HG02588 (cell line): ENCODE results near the gene BRD9.

Source experiments
- ATAC-seq: cut with Tn5 transposase; IDR thresholded peaks from one replicate; pipeline ENCODE4 v1.9.1; 2021; ENCODE audit warnings: mild to moderate bottlenecking, moderate library complexity; ENCODE audit not compliant: unreplicated experiment

BRD9 gene

DNA sequence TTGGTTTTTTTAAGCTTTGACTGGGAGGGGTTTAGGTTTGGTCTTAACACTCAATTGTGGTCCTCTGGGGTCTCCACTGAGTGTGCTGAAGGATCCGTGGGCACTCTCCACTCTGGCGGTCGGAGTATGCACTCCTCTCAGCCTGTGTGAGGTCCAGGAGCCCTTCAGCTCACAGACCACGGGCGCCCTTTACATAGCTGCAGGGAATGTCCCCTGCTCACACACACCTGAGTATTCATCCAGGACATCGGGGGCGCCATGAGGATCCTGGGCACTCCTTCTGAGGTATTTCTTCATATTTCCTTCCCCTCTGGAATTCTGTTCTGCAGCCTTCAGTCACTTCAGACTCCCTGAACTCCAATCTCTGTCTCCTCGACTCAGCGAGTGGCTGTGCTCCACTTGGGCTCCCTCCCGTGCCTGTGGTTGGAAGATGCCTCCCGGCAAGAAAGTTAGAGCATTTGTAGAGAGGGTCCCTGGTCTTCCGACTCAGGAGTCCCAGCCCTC lies 12.6 kb upstream of the BRD9 start:
- ATAC-seq = no peak

DNA sequence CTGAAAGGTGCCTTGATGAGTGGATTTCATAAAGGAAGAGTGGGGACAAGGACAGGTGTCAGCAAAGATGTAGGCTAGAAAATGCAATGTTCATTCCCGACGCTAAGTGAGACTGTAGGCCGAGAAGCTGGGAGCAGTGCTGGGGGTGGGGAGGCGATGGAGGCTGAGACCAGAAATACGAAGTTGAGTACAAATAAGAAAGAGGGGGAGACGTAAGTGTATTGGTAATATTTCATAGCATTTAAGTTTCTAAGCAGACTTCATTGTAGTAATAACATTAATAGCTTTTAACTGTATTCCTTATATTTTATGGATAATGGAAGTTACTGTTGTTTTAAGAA lies 11.1 kb upstream of the BRD9 start:
- no peak for ATAC-seq

DNA sequence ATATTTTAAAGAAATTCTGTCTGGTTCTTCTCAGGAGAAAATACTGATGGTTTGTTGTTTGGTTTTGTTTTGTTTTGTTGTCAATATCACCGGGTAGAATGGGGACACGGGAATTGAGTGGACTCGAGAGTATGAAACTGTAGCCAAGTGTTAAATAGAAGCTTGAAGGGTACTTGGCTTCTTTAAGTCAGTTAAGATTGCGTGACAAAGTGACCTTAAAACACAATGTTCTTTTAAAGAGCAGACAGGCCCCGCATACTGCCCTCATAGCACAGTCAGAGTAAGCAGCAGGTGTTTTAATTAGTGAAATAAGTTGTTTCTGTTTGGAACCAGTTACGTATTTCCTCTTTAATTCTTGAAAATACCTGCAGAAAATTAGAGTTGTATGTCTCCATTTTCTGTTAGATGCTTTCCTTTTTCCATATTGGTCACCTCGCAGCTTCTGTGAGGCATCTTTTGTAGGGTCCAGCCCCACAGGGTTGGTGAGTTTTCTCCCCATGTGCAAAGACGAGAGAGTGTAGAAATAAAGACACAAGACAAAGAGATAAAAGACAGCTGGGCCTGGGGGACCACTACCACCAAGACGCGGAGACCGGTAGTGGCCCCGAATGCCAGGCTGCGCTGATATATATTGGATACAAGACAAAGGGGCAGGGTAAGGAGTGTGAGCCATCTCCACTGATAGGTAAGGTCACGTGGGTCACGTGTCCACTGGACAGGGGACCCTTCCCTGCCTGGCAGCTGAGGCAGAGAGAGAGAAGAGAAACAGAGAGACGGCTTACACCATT lies 9.7 kb upstream of the BRD9 start:
- ATAC-seq = no peak

DNA sequence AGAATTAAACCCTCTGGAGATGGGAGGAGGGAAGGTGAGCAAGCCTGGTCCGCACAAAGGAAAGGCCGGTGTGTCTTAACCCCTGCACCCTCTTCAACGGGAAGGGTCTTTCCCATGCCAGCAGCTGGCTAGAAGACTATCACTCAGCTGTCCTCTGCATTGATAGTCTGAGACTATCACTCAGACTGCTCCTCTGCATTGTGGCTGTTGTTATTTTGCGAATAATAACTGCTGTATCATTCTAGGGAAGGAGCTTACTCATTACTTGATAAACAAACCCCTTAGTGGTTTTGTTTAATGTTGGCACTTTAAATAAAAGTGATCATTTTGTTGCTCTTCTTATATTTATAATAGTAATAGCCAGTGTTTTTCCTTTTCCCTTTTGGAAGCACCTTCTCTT lies 8.2 kb upstream of the BRD9 start:
- no peak for ATAC-seq

DNA sequence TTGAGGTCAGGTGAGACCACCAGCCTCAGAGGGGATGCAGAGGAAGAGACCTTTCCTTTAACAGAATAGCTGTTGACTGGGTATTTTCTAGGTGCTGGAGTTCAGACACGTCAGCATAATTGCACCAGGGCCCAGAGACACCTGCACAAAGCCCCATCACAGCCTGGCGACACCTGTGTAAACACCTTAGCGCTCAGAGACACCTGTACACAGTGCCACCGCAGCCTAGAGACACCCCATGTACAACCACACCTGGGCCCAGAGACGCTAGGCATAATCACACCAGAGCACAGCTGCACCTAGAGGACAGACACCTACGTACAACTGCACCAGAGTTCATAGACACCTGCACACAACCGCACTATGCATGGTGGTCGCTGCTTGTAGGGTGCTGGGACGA lies 1.1 kb upstream of the BRD9 start:
- no peak for ATAC-seq

DNA sequence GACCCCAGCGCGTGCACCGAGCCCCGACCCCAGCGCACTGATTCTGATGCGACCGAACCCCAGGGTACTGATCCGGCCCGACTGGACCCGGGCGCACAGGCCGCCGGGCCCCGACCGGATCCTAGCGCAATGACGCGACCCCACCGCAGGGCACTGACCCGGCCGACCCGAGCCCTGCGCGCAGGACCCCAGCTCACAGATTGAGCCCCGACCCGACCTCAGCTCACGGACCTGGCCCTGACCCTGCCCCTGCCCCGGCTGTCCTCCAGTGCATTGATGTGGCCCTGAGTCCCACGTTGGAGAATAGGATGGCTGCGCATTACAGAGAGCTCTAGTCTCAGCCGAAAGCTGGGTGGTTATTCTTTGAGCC lies 521 bp upstream of the BRD9 start:
- ATAC-seq = no peak

DNA sequence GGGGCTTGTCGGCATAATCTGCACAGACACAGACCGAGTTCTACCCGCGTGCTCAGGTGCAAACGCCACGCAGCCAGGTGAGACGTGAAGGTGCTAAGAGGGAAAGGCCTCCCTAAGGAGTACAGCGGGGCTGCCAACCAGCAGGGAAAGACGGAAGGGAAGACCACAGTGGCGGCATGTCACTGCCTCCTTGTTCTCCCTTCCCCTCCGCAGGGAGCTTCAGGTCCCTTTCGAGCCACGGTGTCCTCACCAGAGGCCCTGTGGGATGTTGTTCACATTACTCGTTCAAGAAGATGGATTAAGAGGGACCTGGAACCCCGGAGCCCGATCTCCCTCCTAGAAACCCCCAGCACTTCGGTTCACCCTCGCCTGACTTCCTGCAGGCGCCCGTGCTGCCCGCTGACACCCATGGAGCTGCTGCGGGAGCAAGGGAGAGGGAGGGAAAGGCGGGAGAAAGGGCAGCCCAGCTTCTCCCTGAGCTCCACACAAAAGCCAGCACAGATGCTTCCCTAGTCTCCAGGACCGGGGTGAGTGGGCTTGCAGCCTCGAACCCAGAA lies 686 bp downstream of the BRD9 start:
- ATAC-seq = peak; percentile 3

DNA sequence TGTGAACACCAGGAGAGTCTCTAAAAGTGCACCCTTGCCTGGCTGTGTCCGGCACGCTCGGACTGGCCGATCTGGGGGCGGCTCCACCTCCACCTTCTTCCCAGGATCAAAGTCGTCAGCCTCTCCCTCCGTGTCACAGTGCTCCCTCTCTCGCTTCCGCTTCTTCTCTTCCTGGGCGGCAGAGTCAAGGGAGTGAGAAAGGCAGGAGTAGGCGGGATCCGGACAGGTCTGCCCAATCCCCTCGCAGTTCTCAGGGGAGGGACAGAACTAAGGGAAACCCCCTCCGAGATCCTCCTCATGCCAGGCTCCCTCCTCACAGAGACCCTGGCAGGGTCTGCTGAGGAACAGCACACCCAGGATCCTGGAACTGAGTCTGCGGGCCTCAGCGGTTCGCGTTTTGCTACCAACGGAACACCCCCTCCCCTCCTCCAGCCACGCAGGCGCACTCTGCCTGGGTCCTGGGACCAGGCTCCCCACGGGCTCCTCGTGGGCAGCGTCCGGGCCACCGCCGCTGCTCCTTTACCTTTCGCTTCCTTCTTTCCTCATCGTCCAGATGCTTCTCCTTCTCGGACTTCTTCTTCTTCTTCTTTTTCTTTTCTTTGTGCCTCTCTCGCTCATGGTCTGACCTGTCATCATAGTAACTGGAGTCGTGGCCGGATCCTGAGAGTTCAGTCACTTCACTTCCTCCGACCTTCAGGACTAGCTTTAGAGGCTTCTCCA lies 1.3 kb downstream of the BRD9 start:
- no peak for ATAC-seq

DNA sequence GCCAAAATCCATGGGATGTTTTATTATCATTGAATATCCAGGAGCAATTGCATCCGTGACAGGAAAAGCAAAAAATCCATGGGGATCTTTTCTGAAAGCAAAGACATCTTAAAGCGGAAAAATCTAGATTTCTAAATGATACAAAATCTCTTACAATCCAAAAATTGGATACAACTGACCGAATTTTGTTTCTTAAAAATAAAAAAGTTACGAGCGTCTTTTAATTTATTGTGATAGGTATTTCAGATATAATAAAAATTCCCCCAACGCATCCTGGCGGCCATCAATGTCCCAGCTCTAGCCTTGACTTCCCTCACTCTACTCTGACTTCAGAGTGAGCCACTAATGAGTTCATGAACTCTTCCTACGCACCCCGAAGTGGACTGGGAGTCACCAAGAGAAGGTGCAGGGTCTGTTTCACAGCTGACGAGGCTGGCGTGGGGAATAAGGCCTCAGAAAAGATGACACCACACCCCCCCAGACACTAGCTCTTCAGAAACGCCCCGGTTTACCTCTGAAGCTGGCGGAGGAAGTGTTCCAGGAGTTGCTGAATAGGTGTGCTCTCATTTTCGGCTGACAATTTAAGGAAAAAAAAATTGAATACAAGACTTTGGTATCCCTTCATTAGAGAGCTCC lies 3.4 kb downstream of the BRD9 start:
- ATAC-seq = no peak

DNA sequence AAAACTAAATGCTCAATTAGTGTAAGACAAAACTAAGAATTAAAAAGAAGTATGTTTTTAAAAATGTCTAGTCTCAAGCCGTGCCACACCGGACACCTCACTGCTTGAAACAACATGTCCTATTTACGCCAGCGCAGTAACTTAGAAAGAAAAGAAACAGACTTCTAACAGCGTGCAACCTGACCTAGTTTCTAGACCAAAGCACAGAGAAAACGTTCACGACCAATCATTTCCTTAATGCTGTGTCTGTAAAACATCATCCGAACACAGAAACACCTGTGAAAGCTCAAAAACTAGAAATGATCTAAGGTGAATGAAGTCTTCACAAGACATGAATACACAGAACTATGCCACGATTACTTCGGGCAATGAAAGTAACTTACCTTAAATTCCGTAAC lies 4.0 kb downstream of the BRD9 start:
- no peak for ATAC-seq

DNA sequence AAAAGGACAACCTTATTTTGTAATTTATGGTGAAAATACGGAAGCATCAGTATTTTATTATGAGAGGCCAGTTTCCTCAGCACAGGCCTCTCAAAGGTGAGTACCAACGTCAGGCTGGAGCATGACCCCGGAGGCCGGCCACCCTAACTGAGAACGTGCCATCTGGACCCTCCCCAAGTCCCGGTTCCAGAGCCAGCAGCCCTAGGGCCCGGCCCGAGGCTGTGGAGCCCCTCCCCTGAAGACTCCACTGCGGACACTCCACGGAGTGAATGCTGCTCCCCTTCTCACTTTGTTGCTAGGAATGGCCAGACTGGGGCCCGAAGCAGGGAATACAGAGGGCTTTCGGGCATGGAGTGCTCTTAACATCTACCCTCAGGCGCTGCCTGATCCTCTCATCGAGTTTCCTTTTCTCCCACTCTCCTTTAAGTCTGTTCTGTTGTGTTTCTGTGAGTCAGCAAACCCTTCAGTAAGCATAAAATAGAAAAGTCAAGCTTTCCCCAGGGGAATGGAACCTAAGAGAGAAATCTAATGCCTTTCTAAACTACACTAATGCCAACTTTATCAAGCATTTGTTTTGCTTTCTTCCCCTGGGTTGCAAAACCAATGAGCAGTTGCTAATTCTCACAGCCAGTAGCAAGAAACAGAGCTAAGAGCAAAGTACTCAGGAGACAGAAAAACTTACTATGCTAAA lies 4.5 kb downstream of the BRD9 start:
- no peak for ATAC-seq

DNA sequence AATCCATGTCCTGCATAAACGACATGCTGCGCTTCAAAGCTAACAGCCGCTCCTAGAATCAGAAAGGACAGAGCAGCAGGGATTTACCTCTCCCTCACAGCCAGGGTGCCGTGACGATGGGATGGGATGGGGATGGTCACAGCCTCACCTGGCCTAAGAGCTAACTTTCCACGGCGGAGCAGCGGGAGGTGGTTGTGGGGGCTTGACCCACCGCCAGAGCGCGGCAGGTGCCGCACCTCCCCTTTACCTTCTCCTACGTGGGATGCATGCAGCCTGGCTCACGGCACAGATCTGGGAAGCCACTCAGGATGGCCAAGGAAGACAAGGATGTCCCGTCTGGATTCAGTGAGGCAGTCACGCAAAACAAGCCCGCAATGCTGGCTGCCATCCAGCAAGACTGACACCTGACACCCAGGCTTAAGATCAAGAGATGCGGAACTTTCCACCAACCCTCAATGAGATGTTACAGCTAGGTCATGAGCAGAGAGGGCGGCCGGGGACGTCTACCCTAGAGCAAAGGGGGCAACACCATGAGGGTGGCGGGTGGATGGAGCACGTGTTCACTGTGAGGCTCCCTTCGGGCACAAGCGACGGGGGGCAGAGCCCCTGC lies 5.8 kb downstream of the BRD9 start:
- ATAC-seq = no peak

DNA sequence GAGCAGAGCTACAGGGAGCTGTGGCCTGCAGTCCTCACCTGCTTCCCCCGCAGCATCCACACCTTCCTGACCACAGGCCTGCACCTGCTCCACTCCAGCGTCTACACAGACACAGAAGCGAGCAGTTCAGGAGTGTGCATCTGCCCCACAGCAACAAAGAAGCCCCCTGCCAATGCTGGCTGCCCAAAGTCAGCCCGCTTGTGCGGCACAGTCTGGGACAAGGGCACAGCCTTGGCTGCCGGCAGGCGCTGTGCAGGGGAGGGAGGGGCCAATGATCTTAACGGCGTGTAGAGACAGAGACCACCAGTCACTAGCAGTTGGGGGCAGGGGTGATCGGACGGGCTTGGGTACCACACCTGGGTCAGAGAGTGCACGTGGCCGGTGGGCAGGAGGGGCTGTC lies 6.6 kb downstream of the BRD9 start:
- no peak for ATAC-seq

DNA sequence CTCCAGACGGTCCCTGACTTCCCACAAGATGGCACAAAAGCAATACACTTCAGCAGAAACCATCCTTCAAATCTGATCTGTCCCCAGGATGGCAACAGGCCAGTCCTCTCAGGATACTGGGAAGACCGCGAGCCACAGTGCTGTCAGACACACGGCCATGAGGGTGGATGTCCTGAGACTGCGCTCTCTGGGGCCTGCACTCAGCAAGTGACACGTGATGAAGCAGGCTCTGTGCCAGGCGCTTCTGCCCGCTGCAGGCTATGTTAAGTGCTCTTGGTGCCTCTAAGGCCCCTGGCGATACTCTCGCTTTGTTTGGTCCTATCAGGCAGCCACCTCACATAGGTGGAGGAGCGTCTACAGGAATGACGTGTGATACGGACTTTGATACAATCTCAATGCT lies 7.1 kb downstream of the BRD9 start:
- no peak for ATAC-seq

DNA sequence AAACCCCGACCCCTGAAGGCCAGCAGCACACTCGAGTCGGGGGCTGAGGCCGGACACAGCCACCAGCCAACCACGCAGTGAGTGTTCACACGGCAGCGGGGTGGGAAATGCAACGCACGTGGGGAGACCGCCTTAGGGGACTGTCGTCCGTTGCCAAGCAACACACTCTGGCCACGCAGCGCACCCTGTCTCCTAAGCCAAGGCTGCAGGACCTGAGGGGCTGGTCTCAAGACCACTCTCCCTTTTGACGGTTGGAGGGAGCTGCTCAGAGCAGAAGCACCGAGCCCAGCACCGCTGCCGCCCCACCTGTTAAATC lies 7.5 kb downstream of the BRD9 start:
- ATAC-seq = no peak

DNA sequence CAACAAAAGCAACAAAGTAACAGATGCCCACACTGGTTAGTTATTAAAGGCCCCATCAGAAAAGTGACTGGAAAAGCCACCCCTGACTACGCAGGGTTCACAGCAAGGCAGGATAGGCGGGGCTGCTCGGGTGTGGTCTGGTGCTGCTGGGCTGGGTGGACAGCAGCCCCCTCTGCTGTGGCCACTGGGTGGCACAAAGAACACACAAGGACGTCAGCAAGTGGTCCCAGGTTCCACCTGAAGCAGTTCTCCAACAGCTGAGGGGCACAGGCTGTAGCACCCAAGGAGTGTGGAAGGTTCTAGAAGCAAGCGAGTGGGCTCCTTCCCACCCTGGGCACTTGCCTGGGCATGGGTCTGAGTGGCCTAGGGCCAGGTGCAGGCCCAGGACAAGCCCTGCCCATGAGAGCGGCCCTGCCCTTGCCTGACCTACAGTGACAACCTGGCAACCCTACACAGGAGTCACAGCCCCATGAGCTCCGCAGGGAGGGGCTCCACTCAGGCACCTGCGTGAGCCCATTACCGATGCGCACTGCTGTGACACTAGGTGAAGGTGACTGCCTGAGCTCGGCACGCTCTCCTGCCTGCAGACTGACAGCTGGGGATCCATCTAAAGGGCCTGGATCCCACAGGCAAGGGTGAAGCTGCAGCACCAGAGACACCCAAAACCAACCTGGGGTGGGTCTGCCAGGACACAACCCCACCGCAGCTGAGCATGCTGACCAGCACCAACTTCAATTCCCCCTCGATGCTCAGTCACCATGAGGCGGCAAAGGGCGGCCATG lies 8.1 kb downstream of the BRD9 start:
- no peak for ATAC-seq

DNA sequence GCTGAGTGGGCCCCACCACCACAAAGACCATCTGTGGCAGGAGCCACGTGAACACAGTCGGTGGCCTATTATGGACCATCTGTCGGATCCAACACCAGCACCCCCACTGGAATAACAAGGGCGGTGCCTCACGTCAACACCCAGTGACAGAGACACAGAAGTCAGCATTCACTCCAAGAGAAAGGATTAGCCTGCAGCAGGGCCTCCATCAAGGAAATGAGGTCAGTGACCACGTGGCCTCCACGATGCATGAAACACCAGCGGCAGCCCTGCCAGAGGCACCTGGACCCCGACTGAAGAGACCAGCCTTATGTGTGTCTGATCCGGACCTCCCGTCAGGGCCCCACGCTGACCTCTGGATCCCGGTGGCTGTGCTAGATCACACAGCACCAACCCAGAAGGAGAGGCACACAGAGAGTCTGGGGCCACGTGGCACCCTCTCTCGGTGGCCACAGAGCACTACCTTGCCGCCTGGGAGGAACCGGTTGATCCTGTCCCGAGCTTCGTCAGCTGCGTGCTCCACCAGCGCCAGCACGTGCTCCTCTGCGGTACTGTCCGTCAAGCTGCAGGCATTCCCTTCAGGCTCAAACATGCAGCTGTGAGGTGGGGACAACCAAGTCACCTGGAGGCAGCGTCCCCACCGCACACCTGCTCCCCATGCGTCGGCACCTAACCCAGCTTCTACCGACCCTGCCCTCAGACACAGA lies 9.0 kb downstream of the BRD9 start:
- no peak for ATAC-seq

DNA sequence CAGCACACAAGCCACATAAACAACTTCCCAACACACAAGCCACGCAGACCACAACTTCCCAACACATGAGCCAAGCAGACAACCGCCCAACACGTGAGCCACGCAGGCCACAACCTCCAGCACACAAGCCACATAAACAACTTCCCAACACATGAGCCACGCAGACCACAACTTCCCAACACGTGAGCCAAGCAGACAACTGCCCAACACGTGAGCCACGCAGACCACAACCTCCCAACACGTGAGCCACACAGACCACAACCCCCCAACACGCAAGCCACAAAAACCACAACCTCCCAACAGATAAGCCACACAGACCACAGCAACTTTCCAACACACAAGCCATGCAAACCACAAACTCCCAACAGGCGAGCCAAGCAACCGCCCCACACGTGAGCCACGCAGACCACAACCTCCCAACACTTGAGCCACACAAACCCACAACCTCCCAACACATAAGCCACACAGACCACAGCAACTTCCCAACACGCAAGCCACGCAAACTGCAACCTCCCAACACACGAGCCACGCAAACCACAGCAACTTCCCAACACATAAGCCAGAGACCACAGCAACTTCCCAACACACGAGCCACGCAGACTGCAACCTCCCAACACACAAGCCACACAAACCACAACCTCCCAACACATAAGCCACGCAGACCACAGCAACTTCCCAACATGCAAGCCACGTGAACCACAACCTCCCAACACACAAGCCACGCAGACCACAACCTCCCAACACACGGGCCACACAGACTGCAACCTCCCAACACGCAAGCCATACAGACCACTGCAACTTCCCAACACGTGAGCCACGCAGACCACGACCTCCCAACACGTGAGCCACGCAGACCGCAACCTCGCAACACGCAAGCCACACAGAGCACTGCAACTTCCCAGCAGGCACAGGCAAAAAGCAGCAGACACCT lies 10.1 kb downstream of the BRD9 start:
- ATAC-seq = no peak

DNA sequence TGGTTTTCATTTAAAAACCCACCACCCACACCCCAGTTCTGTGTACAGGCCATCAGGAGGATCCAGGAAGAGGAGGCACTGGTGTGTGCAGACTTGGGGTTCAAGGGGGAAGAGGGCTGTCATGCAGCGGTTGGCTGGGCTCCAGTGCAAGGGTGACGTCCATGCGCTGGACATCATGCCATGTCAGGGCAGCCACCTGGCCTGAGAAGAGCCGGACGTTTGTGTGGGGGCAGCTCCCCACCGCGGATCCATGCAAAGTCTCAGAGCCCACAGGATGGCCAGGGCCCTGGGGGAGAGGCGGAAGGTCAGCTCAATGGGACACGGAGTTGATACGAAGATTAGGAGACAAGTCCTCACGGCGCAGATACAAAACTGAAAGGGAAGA lies 11.1 kb downstream of the BRD9 start:
- ATAC-seq = no peak
